ENCODE results near the gene TLE1.

DNA sequence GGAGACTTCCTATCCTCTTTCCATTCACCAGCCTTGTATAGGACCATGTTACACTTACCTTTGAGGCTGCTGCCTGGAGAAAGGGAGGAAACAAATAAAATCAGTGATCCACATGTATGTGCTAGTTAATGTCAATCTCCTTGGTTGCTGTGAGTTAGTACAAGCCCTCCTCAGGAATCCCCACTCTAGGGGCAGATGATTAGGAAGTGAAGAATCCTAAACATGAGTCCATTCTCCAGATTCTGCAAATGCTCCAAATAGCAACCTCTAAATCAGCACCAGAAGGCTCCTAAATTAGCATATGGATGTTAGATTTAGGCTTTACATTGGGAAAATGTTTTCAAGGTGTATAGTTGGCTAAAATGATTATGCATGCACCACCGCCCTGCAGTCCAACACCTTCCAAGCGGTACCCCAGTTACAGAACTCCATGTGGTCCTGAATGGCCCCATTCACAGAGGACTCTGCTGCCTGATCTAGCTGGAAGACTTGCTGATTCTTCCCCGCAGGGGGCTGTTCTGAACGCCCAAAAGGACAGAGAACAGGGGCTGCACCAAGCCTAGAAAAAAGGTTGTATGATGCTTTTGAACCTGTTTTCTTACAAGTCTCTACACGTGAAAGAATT, 123.2 kb downstream of the TLE1 start:
- TF ChIP-seq, protein P1, sequence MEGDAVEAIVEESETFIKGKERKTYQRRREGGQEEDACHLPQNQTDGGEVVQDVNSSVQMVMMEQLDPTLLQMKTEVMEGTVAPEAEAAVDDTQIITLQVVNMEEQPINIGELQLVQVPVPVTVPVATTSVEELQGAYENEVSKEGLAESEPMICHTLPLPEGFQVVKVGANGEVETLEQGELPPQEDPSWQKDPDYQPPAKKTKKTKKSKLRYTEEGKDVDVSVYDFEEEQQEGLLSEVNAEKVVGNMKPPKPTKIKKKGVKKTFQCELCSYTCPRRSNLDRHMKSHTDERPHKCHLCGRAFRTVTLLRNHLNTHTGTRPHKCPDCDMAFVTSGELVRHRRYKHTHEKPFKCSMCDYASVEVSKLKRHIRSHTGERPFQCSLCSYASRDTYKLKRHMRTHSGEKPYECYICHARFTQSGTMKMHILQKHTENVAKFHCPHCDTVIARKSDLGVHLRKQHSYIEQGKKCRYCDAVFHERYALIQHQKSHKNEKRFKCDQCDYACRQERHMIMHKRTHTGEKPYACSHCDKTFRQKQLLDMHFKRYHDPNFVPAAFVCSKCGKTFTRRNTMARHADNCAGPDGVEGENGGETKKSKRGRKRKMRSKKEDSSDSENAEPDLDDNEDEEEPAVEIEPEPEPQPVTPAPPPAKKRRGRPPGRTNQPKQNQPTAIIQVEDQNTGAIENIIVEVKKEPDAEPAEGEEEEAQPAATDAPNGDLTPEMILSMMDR (IDR thresholded peaks at IDR 0.05) = no peak
- TF ChIP-seq EP300 (IDR thresholded peaks at IDR 0.05) (no peak), POLR2AphosphoS5 (IDR thresholded peaks at IDR 0.05) (no peak), POLR2A (IDR thresholded peaks at IDR 0.05; ENCODE audit: low read depth) (no peak)
